ENCODE data around the gene B3GALT6.
"Not testable (repeated sequence)": the region's sequence is repeated elsewhere in the genome, so short reads cannot be mapped to it uniquely, and the experiment has no call there.

GRCh38 chr1:1248009-1248913 is 16.2 kb downstream of the B3GALT6 start:
- TF ChIP-seq CTCF (IDR thresholded peaks at IDR 0.05); ZFX (IDR thresholded peaks at IDR 0.05; ENCODE audit: borderline replicate concordance): not testable (repeated sequence)

Measured in 22Rv1 (cell line).